GM04503 (cell line): ENCODE data around the gene NOTCH1.
"Not testable (repeated sequence)": the region's sequence is repeated elsewhere in the genome, so short reads cannot be mapped to it uniquely, and the experiment has no call there.

Source experiments
- DNase-seq: peaks from one replicate; pipeline ENCODE4 v3.0.0-alpha.2; 2012; ENCODE audit warnings: low read depth

The NOTCH1 gene

GRCh38 chr9:136564379-136564988 lies 18.6 kb upstream of the NOTCH1 start:
- DNase-seq, result no peak

GRCh38 chr9:136563646-136564325 lies 17.9 kb upstream of the NOTCH1 start:
- no peak for DNase-seq

- no peak for DNase-seq
Measured at GRCh38 chr9:136562746-136563495, 17.1 kb upstream of the NOTCH1 start.

GRCh38 chr9:136561779-136562178 lies 15.9 kb upstream of the NOTCH1 start:
- no peak for DNase-seq

GRCh38 chr9:136560586-136560985 lies 14.7 kb upstream of the NOTCH1 start:
- DNase-seq, result no peak

GRCh38 chr9:136559371-136559770 lies 13.5 kb upstream of the NOTCH1 start:
- DNase-seq, result not testable (repeated sequence)

GRCh38 chr9:136558846-136559245 lies 13.0 kb upstream of the NOTCH1 start:
- DNase-seq, result not testable (repeated sequence)

GRCh38 chr9:136558373-136558772 lies 12.5 kb upstream of the NOTCH1 start:
- DNase-seq, result no peak

GRCh38 chr9:136557036-136557435 lies 11.2 kb upstream of the NOTCH1 start:
- no peak for DNase-seq

GRCh38 chr9:136556166-136556565 lies 10.3 kb upstream of the NOTCH1 start:
- DNase-seq, result no peak

- DNase-seq, result no peak
Measured at GRCh38 chr9:136554870-136555269, 9.0 kb upstream of the NOTCH1 start.

GRCh38 chr9:136553581-136553980 lies 7.7 kb upstream of the NOTCH1 start:
- no peak for DNase-seq

GRCh38 chr9:136552117-136552703 lies 6.4 kb upstream of the NOTCH1 start:
- DNase-seq, result peak; percentile 82

GRCh38 chr9:136551401-136552116 lies 5.7 kb upstream of the NOTCH1 start:
- DNase-seq, result no peak

- no peak for DNase-seq
Measured at GRCh38 chr9:136550439-136551289, 4.8 kb upstream of the NOTCH1 start.

- no peak for DNase-seq
Measured at GRCh38 chr9:136549010-136549980, 3.4 kb upstream of the NOTCH1 start.

GRCh38 chr9:136547508-136548215 lies 1.8 kb upstream of the NOTCH1 start:
- DNase-seq, result no peak

GRCh38 chr9:136546697-136547501 lies 1.1 kb upstream of the NOTCH1 start:
- DNase-seq, result no peak

- no peak for DNase-seq
Measured at GRCh38 chr9:136545692-136545964, 220 bp downstream of the NOTCH1 start.
